A204.1 (cell line): ENCODE measurements around the gene CPAMD8.
"Not testable (repeated sequence)": the region's sequence is repeated elsewhere in the genome, so short reads cannot be mapped to it uniquely, and the experiment has no call there.

Source experiments
- FAIRE-seq: peaks from 2 replicates; lab custom pipeline; 2012; peaks lifted over from hg19 to GRCh38; lab: Jason Lieb, UNC

Gene CPAMD8

DNA sequence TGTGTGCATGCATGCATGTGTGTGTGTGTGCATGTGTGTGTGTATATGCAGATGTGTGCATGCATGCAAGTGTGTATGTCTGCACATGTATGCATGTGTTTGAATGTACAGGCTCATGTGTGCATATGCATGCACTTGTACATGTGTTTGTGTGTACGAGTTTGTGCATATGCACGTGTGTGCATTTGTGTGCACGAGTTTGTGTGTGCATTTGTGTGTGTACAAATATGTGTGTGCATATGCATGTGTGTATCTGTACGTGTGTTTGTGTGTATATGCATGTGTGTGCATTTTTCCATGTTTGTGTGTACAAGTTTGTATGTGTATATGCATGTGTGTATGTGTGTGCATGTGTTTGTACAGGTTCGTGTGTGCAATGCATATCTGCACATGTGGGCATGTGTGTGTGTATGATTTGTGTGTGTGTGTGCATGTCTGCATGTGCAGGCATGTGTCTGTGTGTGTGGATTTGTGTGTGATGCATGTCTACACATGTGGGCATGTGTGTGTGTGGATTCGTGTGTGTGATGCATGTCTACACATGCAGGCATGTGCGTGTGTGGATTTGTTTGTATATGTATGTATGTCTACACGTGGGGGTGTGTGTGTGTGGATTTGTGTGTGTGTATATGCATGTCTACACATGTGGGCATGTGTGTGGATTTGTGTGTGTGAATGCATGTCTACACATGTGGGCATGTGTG, 80.7 kb downstream of the CPAMD8 start:
- FAIRE-seq = no peak

DNA sequence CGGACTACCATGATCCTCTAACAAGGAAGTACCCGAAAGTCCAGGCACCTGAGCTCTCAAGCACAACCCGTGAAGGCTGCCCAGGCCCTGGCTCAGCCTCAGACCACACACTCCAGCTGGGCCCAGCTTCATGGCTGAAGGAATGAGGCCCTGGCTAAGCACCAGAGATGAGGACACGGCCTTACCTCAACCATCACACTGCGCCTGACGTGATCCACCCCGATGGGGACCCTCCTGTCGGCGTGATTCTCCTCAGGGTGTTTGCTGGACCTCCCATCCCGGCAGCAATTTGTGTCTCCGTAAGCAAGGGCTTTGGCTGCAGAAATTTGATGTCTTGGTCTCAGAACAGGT, 81.3 kb downstream of the CPAMD8 start:
- no peak for FAIRE-seq

DNA sequence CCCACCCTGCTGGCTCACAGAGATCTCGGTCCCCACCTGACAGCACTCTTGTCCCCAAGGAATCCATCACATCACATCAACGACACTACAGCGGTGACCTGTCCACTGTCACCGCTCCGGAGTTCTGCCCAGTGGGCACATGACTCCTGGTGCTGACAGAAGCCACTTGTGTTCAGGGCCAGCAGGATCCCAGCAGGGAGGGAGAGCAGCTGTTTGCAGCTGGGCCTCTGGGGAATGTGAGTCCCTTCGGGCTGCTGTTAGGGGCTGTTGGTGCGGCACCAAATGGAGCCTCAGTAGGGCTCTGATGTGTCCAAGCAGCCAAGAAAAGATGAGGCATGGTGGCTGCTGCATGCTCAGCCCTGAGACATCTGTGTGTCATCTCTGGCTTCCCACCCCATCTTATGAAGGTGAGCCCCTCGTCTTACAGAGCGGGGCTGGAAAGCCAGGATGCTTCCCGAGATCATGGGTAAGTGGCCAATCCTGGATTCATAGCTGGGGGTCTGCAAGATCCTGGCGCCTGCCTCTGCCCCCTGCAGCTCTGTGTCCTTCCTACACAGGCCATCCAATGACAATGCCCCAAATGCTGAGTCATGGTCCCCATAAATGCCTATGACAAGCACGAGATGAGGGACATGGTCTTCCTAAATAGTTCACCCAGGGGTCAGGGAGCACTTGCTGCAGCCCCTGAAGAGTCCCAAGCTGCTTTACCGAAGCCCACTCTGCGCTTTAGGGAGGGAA, 81.8 kb downstream of the CPAMD8 start:
- no peak for FAIRE-seq

DNA sequence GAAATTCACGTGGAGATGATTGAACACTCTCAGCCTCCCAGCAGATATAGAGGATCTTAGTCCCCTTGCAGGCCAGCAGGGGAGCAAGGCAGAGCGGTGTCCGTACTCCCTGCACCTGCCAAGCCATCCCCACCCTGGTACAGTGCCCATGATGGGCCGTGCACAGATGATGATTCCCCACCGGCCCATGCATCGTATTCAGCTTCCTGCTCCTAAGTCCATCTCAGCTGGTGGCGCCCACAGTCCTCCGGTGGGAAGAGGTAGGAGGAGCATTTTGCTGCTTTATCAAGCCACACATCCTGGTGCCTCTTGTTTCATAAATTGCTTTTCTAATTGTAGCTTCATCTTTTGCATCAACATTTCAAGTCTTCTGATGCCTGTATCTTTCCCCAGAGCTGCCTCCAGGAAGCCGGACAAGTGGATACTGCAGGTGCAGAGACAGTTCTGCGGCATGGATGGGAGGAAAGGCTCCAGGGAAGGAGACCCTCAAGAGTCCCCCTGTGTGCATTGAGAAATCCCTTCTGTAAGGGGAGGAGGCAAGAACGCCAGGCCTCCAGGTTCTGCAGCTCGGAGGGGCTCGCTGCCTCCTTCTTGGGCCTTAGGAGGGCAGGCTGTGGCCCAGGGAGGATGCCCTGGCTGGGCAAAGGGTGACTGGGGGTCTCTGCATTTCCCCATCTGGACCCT, 82.5 kb downstream of the CPAMD8 start:
- FAIRE-seq = no peak

DNA sequence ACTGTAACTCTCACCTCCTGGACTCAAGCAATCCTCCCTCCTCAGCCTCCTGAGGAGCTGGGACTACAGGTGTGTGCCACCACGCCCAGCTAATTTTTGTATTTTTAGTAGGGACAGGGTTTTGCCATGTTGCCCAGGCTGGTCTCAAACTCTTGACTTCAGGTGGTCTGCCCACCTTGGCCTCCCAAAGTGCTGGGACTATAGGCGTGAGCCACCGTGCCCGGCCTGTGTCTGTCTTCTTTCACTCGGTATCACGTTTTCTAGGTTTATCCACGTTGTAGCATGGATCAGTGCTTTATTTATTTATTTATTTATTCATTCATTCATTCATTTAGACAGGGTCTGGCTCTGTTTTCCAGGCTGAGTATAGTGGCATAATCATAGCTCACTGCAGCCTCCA, 83.5 kb downstream of the CPAMD8 start:
- FAIRE-seq = not testable (repeated sequence)

DNA sequence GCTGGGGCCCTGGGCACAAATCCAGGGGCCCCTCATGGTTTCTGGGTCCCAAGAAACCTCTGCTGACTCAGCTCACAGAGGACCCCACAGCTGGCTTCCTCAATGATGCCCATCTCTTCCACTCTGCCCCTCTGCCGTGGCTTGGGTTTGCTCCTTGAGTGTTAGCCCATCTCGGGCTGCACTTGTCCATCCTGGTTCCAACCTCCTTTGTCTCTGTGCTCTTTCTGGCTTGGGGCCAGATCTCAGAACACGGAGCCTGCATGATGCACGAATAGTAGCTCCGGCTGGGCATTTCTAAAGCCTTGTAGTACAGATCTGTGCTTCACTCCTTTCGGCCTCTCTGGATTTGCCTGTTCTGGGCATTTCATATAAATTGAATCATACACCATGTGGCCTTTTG, 84.0 kb downstream of the CPAMD8 start:
- no peak for FAIRE-seq

DNA sequence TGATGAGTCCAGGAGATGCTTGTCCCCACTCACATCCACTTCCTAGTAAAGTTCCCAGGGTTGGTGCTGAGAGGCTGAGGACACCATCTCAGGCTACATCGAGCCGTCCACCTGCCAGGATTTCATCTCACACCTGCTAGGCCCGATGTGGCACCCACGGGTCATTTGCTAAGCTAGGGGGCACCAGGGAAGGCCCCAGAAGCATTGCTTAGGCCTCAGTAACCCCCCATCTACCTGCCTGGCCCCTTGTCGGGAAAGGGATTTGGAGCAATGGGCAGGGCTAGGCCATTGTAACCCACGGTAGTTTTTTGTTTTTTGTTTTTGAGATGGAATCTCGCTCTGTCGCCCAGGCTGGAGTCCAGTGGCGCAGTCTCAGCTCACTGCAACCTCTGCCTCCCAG, 86.0 kb downstream of the CPAMD8 start:
- FAIRE-seq = no peak

DNA sequence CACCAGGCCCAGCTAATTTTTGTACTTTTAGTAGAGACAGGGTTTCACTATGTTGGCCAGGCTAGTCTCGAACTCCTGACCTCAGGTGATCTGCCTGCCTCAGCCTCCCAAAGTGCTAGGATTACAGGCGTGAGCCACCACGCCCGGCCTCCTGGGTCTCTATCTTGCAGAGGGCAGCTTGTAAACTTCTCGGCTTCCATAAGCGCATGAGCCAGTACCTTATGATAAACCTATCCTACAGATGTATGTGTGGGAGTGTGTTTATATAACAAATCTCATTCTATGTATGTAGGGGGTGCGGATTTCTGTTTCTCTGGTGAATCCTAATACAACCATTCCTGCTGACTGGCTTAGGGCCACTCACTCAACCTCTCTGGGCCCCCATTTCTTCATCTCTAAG, 86.5 kb downstream of the CPAMD8 start:
- FAIRE-seq = not testable (repeated sequence)

DNA sequence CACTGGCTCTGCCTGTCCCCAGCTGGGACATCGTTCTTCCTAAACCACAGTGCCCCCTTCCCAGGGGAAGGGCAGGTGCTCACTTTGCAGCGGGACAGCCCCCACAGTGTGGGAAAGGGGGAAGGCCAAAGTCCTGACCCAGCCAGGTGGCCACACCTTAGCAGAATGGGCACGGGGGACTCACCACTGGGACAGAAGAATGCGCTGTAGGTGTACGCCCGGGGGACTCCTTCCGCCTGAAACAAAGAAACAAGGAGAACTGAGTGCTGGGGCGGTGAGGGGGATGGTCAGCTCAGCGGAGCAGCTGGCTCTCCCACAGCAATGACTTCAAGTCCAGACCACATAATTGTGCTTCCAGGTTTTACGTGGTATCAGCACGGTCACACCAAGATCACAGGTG, 88.4 kb downstream of the CPAMD8 start:
- no peak for FAIRE-seq

DNA sequence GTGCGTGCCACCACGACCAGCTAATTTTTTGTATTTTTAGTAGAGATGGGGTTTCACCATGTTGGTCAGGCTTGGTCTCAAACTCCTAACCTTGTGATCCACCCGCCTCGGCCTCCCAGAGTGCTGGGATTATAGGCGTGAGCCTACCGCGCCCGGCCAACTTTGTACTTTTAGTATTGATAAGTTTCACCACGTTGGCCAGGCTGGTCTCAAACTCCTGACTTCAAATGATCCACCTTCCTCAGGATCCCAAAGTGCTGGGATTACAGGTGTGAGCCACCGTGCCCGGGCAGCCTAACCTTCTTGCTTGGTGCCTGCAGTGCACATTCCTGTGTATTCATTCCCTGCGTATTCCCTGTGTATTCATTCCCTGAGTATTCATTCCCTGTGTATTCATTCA, 88.8 kb downstream of the CPAMD8 start:
- not testable (repeated sequence) for FAIRE-seq

DNA sequence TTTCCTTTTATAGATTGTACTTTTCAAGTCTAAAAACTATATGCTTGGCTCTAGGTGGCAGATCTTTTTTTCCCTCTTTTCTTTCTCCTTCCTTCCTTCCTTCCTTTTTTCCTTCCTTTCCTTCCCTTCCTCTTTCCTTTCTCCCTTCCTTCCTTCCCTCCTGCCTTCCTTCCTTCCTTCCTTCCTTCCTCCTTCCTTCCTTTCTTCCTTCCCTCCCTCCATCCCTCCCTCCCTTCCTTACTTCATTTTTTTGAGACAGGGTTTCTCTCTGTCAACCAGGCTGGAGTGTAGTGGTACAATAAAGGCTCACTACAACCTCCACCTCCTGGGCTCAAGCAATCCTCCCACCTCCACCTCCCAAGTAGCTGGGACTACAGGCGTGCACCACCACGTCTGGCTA, 89.7 kb downstream of the CPAMD8 start:
- FAIRE-seq = no peak

DNA sequence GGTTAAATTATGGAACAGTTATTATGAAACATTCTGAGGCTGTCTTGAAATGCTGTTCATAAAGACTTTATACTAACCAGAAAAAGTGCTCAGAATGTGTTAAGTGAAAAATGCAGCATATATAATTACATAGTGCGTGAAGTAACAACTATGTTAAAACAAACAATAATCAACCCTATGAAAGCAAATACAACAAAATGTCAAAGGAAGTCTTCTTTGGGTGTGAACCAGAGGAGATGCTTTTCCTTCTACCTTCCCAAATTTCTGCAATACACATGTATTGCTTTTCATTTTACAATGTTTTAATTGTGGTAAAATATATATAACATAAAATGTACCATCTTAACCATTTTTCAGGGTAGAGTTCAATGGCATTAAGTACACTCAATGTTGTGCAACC, 92.1 kb downstream of the CPAMD8 start:
- FAIRE-seq = no peak

DNA sequence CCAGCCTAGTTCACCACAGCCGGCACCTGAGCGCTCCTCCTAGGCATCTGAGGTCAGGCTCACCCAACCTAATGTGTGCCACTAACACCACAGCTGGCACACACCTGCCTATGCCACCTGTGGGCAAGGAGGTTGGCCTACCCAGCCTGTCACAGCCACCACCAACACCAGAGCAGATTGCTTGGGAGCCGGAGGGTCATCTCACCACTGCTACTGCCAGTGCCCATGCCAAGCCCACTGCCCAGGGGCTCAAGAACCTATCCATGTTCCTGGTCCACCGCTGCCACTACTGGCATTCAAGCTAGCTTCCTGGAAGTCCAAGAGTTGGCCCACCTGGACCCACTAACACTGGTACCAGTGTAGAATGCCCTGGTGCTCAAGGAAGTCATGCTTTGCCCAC, 95.3 kb downstream of the CPAMD8 start:
- FAIRE-seq = no peak

DNA sequence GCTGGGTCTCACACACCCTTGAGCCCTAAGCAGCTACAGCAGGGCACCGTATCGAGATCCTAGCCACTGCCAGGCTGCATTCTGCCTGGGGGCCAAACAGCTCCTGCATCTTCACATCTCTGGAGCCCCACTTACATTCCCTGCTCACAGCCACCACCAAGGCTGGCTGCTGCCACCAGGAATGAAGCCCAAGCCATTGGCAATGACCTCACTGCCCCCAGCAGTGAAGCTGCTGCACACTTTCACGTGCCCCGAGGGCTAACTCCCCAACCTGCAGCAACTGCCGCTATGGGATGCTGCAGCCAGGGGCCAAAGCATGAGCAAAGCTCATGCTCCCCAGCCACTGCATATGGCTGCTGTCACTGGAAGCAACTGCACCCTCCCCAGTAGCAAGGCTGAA, 95.9 kb downstream of the CPAMD8 start:
- FAIRE-seq = no peak

DNA sequence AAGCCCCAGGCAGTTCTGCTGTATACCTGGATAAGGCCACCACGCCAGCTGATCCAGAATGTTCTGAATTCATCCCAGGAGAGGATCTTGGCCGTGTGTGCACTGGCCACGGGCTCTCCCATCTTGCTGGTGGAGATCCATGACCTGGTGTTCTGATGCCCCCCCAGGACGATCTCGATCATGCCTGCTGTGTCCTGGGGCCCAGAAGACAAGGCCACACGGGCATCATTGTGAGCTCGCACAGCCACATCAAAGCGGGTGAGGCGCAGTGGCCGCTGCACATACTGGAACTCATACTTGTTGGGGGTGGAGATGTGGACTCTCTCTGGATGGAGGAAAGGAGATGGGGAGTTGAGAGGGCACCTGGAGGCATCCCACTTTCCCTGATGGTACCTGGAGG, 97.7 kb downstream of the CPAMD8 start:
- FAIRE-seq = no peak

DNA sequence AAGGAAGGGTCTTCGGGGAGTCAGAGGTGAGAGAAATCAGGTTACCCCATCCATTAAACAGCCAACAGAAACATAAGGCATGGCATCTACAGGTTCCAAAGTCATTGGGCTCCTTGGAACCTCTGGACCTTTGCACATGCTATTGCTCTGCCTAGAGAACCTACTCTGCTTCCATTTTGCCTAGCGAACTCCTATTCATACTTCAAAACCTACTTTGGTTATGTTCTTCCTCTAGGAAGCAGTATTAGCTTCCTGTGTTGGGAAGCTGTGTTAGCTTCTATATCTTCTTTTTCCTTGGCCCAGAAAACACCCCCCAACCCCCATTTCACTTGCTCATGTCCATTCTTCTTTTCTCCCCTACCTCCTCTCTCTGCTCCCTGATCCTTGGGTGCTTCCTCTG, 98.3 kb downstream of the CPAMD8 start:
- FAIRE-seq = no peak

DNA sequence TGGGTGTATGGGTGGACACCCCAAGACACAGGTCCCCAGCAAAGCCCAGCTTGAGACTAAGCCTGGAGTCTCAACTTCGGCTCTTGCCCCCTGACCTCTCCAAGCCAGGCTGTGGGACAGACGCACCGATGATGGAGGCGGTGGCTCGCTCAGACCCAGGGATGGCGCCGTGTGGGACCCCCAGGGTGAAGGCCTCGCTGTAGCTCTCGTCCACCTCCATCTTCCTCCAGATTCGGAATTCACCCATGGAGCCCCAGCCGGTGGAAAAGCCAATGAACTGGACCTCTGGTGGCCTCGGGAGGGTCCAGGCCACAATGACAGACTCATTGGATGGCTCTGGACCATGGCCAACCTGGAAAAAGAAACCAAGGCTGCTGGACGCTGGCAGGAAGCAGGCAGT, 98.7 kb downstream of the CPAMD8 start:
- FAIRE-seq = no peak

DNA sequence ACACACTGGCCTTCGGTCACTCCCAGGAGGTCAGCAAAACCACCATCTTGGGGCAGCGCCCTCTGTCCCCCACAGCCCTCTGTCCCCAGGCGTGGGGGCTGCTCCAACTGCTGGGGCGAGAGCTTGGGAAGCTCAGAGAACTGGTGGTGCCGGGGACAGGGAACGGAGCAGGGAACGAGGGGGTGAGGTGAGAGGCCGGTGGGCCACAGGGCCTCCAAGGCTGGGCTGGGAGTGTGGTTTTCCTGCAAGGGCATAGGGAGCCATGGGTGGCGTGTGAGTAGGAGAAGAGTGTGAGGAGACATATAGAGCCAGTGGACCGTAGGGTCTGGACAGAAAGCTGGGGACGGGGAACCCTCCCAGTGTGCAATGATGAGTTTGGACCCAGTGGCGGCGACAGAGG, 103.7 kb downstream of the CPAMD8 start:
- FAIRE-seq = no peak

DNA sequence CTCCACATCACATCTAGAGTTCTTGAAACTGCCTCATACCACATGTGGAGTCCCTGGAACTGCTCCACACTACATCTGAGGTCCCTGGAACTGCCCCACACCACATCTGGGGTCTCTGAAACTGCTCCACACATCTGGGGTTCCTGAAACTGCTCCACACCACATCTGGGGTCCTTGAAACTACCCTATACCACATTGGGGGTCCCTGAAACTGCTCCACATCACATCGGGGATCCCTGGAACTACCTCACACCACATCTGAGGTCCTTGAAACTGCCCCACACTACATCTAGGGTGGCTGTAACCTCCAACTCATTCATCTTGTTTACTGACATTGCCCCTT, 104.0 kb downstream of the CPAMD8 start:
- no peak for FAIRE-seq

DNA sequence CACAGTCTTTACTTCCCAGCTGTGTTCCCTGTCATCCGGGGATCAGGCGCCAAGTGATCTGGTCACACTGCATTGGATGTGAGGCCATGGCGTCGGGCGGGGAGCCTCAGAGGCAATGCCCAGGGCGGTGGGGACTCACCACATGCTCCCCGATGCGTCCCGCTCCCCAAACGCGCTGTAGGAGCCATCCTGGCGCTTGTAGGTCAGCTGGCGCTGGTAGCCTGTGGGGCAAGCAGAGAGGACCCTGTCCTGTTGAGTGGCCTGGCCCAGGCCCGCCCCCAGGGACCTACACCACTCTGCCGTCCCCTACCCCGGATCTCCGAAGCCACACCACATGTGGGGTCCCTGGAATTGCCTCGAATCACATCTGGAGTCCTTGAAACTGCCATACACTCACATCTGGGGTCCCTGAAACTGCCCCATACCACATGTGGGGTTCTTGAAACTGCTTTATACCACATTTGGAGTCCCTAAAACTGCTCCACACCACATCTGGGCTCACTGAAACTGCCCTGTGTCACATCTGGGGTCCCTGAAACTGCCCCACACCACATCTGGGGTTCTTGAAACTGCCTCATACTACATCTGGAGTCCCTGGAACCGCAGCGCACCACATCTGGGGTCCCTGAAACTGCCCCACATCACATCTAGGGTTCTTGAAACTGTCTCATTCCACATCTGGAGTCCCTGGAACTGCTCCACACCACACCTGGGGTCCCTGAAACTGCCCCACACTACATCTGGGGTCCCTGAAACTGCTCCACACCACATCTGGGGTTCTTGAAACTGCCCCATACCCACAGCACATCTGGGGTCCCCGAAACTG, 104.6 kb downstream of the CPAMD8 start:
- no peak for FAIRE-seq

DNA sequence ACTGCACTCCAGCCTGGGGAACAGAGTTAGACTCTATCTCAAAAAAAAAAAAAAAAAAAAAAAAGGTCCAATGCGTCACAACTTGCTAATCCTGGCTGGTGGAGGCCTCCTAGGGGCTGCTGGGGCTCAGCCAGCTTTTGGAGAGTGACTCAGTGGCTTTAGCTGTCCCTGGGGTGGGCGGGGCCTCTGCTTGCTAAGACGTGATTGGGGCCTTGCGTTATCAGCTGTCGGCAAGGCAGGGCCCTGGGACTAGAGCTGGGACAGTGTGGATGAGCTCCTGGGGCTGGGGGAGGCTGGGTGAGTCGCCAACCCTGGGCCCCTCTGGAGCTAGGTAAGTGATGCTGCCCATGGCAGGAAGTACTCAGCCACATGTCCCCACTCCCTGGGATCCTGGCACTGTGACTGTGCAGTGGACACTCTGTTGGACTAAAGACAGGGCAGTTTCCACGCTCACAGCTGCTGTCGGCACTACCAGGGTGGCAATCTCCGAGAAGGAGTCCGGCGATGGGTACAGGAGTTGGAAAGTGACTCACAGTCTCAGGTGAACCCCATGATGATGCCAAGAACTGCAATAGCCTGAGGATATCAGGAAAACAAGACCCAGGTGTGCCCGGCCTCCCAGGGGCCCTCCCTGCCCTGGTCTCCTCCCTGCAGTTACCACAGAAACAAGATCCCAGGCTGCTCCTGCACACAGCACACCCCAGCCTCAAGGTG, 105.6 kb downstream of the CPAMD8 start:
- no peak for FAIRE-seq

DNA sequence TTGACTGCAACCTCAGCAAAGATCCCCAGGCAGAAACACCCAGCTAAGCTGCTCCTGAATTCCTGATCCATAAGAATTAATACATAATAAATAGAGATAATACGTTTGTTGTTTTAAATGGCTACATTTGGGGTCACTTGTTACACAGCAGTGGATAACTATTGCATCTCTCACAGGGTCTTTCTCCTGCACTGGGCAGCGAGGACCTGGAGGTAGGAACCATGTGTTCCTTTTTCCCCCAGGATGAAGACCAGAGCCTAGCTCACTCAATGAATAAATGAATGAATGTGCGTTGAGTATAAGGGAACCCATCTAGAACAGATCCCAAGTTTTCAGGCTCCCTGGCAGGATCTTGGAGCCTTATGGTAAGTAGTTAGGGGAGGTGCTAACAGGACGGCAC, 107.1 kb downstream of the CPAMD8 start:
- FAIRE-seq = no peak
